Activated CD4-positive, alpha-beta memory T cell treated with anti-CD3 and anti-CD28 coated beads for 36 hours (primary cell): ENCODE results near the gene SLC8A1. TPM values are rescaled to one million over a fixed set of nuclear protein-coding genes. Genes with fewer than 3 reads are reported as not detected.

Experiments used
- CTCF ChIA-PET: fragments of 350-600 bp; sonication (Branson Sonifier 250); formaldehyde crosslinking; loops from one replicate; lab custom pipeline; 2021; ENCODE audit warnings: antibody characterized with exemption, inconsistent platforms; lab: Charles Lee
- POLR2A ChIA-PET: fragments of 350-600 bp; sonication (Branson Sonifier 250); formaldehyde crosslinking; loops from one replicate; lab custom pipeline; 2021; ENCODE audit warnings: antibody characterized with exemption; lab: Charles Lee
- DNase-seq: peaks from one replicate; pipeline ENCODE4 v3.0.0-alpha.2; 2020
- H3K27ac Mint-ChIP-seq: one replicate; pipeline ENCODE4 v1.8.0; 2021; ENCODE audit warnings: mixed read lengths
- H3K27me3 Mint-ChIP-seq: one replicate; pipeline ENCODE4 v1.8.0; 2021; ENCODE audit warnings: mixed read lengths
- H3K36me3 Mint-ChIP-seq: one replicate; pipeline ENCODE4 v1.8.0; 2021; ENCODE audit warnings: mixed read lengths
- H3K4me1 Mint-ChIP-seq: one replicate; pipeline ENCODE4 v1.8.0; 2021; ENCODE audit warnings: low read depth, mixed read lengths
- H3K4me3 Mint-ChIP-seq: one replicate; pipeline ENCODE4 v1.8.0; 2021; ENCODE audit warnings: mild to moderate bottlenecking, mixed read lengths
- H3K9me3 Mint-ChIP-seq: one replicate; pipeline ENCODE4 v1.8.0; 2021; ENCODE audit warnings: mixed read lengths
- intact Hi-C: fragments of 100-400 bp; cut with micrococcal nuclease; formaldehyde crosslinking; loops from one replicate; pipeline ENCODE4 v1.15.1; 2023
- total RNA-seq, 2 experiments: library from RNA; stranded (reverse); gene quantifications; one replicate each; pipeline ENCODE4 v1.2.3, GENCODE V29; 2021

The SLC8A1 gene
- total RNA-seq, 2 experiments from 2014 or later: 0.12 to 0.19 TPM

- H3K9me3 Mint-ChIP-seq: no peaks in the 10 kb centered on the region
- ChIA-PET CTCF (no interaction called here), POLR2A (no interaction called here)
- H3K4me3 Mint-ChIP-seq: no peak overlapping the region
- H3K27me3 Mint-ChIP-seq: no peaks in the 10 kb centered on the region
- intact Hi-C loops: no loop called here
- DNase-seq: no peak
- H3K36me3 Mint-ChIP-seq: no peaks in the 10 kb centered on the region
- H3K27ac Mint-ChIP-seq: no peak overlapping the region
- H3K4me1 Mint-ChIP-seq: no peaks in the 10 kb centered on the region
These were observed 25.5 kb upstream of the SLC8A1 start for GRCh38 chr2:40477361-40477760.

GRCh38 chr2:40476436-40476835, 24.5 kb upstream of the SLC8A1 start:
- Mint-ChIP-seq H3K27ac (no peak overlapping the region), H3K27me3 (no peaks in the 10 kb centered on the region), H3K4me1 (no peaks in the 10 kb centered on the region), H3K36me3 (no peaks in the 10 kb centered on the region), H3K9me3 (no peaks in the 10 kb centered on the region), H3K4me3 (no peak overlapping the region)
- ChIA-PET POLR2A (no interaction called here), CTCF (no interaction called here)
- no peak for DNase-seq
- intact Hi-C loops: no loop called here

GRCh38 chr2:40474306-40474705, 22.4 kb upstream of the SLC8A1 start:
- H3K27me3 Mint-ChIP-seq: no peaks in the 10 kb centered on the region
- intact Hi-C loops: no loop called here
- ChIA-PET CTCF (no interaction called here), POLR2A (no interaction called here)
- H3K36me3 Mint-ChIP-seq: no peaks in the 10 kb centered on the region
- H3K9me3 Mint-ChIP-seq: no peaks in the 10 kb centered on the region
- no peak overlapping the region for H3K4me3 Mint-ChIP-seq
- H3K27ac Mint-ChIP-seq: no peak overlapping the region
- DNase-seq: no peak
- H3K4me1 Mint-ChIP-seq: no peaks in the 10 kb centered on the region

- Mint-ChIP-seq H3K36me3 (no peaks in the 10 kb centered on the region), H3K4me1 (no peaks in the 10 kb centered on the region)
- CTCF ChIA-PET: no interaction called here
These were observed 20.0 kb upstream of the SLC8A1 start for GRCh38 chr2:40471866-40472265.

GRCh38 chr2:40470822-40471813, 19.2 kb upstream of the SLC8A1 start:
- Mint-ChIP-seq H3K27ac (no peak overlapping the region), H3K4me1 (no peaks in the 10 kb centered on the region), H3K27me3 (no peaks in the 10 kb centered on the region), H3K4me3 (no peak overlapping the region), H3K36me3 (no peaks in the 10 kb centered on the region), H3K9me3 (no peaks in the 10 kb centered on the region)
- ChIA-PET CTCF (no interaction called here), POLR2A (no interaction called here)
- DNase-seq: no peak
- intact Hi-C loops: no loop called here

More at GRCh38 chr2:40471866-40472265, 20.0 kb upstream of the SLC8A1 start:
- POLR2A ChIA-PET: no interaction called here
- Mint-ChIP-seq H3K27ac (no peak overlapping the region), H3K9me3 (no peaks in the 10 kb centered on the region), H3K4me3 (no peak overlapping the region), H3K27me3 (no peaks in the 10 kb centered on the region)
- intact Hi-C loops: no loop called here
- no peak for DNase-seq

GRCh38 chr2:40466935-40467572, 15.2 kb upstream of the SLC8A1 start:
- ChIA-PET CTCF (no interaction called here), POLR2A (no interaction called here)
- no peaks in the 10 kb centered on the region for H3K27me3 Mint-ChIP-seq
- no peak overlapping the region for H3K27ac Mint-ChIP-seq
- DNase-seq: no peak
- H3K9me3 Mint-ChIP-seq: no peaks in the 10 kb centered on the region
- H3K4me3 Mint-ChIP-seq: no peak overlapping the region
- intact Hi-C loops: no loop called here
- H3K36me3 Mint-ChIP-seq: no peaks in the 10 kb centered on the region
- H3K4me1 Mint-ChIP-seq: no peaks in the 10 kb centered on the region

GRCh38 chr2:40466332-40466906, 14.5 kb upstream of the SLC8A1 start:
- Mint-ChIP-seq H3K9me3 (no peaks in the 10 kb centered on the region), H3K4me3 (no peak overlapping the region), H3K27ac (no peak overlapping the region), H3K27me3 (no peaks in the 10 kb centered on the region), H3K36me3 (no peaks in the 10 kb centered on the region), H3K4me1 (no peaks in the 10 kb centered on the region)
- ChIA-PET POLR2A (no interaction called here), CTCF (no interaction called here)
- intact Hi-C loops: no loop called here
- DNase-seq: no peak

- Mint-ChIP-seq H3K27ac (no peak overlapping the region), H3K4me1 (no peaks in the 10 kb centered on the region), H3K9me3 (no peaks in the 10 kb centered on the region), H3K36me3 (no peaks in the 10 kb centered on the region), H3K4me3 (no peak overlapping the region), H3K27me3 (no peaks in the 10 kb centered on the region)
- CTCF ChIA-PET: no interaction called here
- intact Hi-C loops: no loop called here
- no peak for DNase-seq
- POLR2A ChIA-PET: no interaction called here
These were observed 11.2 kb upstream of the SLC8A1 start for GRCh38 chr2:40463112-40463511.

GRCh38 chr2:40458271-40458794, 6.4 kb upstream of the SLC8A1 start:
- Mint-ChIP-seq H3K36me3 (no peaks in the 10 kb centered on the region), H3K4me3 (no peak overlapping the region), H3K27ac (no peak overlapping the region), H3K4me1 (no peaks in the 10 kb centered on the region), H3K27me3 (no peaks in the 10 kb centered on the region), H3K9me3 (no peaks in the 10 kb centered on the region)
- DNase-seq: no peak
- intact Hi-C loops: no loop called here
- ChIA-PET POLR2A (no interaction called here), CTCF (no interaction called here)

- Mint-ChIP-seq H3K9me3 (no peaks in the 10 kb centered on the region), H3K4me3 (no peak overlapping the region), H3K36me3 (no peaks in the 10 kb centered on the region), H3K27me3 (peaks cover 4% of the 10 kb centered on the region), H3K27ac (no peak overlapping the region), H3K4me1 (no peaks in the 10 kb centered on the region)
- no peak for DNase-seq
- POLR2A ChIA-PET: no interaction called here
- intact Hi-C loops: no loop called here
- CTCF ChIA-PET: no interaction called here
These were observed 5.9 kb upstream of the SLC8A1 start for GRCh38 chr2:40457837-40458236.

- Mint-ChIP-seq H3K4me3 (no peak overlapping the region), H3K27me3 (peaks cover 8% of the 10 kb centered on the region), H3K36me3 (no peaks in the 10 kb centered on the region), H3K27ac (no peak overlapping the region), H3K9me3 (no peaks in the 10 kb centered on the region), H3K4me1 (peaks cover 2% of the 10 kb centered on the region)
- no peak for DNase-seq
- POLR2A ChIA-PET: no interaction called here
- CTCF ChIA-PET: no interaction called here
- intact Hi-C loops: no loop called here
These were observed 5.5 kb upstream of the SLC8A1 start for GRCh38 chr2:40457366-40457765.

GRCh38 chr2:40456926-40457325, 5.0 kb upstream of the SLC8A1 start:
- POLR2A ChIA-PET: no interaction called here
- CTCF ChIA-PET: no interaction called here
- peaks cover 10% of the 10 kb centered on the region for H3K27me3 Mint-ChIP-seq
- H3K36me3 Mint-ChIP-seq: no peaks in the 10 kb centered on the region
- peaks cover 4% of the 10 kb centered on the region for H3K4me1 Mint-ChIP-seq
- intact Hi-C loops: no loop called here
- H3K9me3 Mint-ChIP-seq: no peaks in the 10 kb centered on the region
- no peak overlapping the region for H3K27ac Mint-ChIP-seq
- DNase-seq: no peak
- H3K4me3 Mint-ChIP-seq: no peak overlapping the region
